HG03064 (cell line): ENCODE data around the gene BOK.
"Not testable (repeated sequence)": the region's sequence is repeated elsewhere in the genome, so short reads cannot be mapped to it uniquely, and the experiment has no call there.

Source experiments
- ATAC-seq: cut with Tn5 transposase; IDR thresholded peaks from one replicate; pipeline ENCODE4 v1.9.1; 2021; ENCODE audit warnings: low read depth; ENCODE audit not compliant: unreplicated experiment

The BOK gene, protein sequence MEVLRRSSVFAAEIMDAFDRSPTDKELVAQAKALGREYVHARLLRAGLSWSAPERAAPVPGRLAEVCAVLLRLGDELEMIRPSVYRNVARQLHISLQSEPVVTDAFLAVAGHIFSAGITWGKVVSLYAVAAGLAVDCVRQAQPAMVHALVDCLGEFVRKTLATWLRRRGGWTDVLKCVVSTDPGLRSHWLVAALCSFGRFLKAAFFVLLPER

DNA sequence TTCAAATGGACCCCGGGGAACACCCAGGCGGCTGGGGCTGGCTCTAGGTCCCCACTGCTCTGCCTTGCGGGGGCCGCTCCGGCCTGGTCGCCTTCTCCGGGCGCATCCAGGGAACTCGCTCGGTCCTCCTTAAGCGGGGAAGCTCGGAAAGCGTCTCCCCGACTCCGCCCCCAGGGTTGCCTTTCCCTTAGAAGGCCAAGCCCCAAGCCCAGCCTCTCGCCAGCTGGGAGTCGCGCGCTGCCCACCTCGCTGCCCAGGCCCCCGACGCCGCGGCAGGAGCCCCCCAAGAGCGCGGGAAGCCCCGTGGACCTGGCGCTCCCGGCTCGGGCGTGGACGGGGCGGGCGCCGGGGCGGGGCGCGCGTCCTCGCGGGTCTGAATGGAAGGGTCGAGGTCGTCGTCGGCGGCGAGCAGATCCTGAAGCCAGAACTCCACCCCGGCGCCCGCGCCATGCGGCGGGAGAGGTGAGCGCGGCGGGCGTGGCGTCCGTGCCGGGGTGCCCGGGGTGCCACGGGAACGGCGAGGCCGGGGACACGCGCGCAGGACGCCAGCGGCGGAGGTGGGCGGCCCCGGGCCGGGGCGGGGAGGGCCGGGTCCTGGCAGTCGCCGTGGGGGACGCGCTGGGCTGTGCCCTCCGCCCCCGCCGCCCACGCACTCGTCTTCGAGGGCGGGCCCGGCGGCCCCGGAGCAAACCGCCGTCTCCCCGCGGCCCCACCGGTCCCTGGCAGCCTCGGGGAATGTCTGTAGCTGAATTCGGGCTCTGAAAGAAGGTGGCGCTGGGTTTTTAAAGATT lies at the start of gene BOK:
Gene BOK (plus strand): TSS at position 214 of the 791 bp plus-strand sequence. CDS start 739 bp downstream, outside the sequence.
- ATAC-seq, result no peak

DNA sequence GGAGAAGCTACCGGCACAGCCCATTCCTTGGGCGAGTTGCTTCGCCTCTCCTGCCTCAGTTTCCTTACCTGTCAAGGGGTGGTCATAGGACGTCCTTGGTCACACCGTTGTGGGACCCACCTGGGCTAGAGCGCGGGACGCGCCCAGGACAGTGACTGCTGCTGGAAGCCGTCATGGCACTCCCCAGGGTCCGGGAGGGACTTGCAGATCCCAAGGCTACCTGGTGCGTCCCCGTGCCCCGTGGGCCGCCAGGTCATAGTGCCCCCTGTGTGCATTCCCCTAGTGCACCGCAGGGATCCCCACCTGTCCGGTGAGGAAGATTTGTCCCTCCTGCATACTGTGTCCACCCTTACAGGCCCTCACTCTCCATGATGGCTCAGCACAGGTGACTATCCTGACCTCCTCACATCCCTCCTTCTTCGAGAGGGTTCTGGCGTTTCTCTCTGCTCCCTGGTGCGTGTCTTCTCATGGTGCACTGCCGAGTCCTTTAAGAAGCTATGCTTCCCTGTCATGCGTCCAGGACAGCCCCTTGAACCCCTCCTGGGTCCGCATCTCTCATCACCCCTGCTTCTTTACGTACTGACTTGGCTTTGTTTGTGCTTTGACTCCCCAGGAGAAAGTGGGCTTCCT lies 49.3 kb upstream of the BOK start:
- ATAC-seq, result no peak

DNA sequence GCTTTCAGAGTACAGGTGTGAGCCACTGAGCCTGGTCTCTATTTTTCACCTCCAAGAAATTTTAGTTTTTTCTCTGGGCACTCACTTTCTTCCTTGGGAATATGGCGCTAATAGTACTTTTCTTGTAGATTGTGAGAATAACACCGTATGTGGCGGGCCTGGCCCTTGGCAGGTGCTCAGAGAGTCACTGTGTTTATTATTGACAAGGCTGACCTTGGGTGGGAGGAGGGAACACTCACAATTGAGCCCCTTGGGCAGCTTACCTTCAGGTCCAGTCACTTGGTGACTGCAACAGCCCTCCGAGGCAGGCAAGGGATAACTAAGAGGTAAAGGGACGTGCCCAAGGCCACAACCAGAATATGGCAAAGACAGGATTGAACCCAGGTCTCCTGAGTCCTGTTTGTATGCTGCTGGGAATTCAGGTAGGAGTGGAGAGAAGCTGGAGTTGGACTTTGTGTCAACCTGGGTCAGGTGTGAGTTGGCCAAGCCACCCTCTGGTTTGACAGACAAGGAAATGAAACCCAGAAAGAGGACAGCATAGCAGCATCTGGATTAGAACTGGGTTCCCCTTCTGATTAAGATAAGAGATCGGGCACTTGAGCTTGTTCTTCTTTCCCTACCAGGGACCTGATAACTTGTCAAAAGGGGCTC lies 47.3 kb upstream of the BOK start:
- ATAC-seq, result no peak

- no peak for ATAC-seq
Measured at GRCh38 chr2:241514553-241514952, 44.0 kb upstream of the BOK start.

DNA sequence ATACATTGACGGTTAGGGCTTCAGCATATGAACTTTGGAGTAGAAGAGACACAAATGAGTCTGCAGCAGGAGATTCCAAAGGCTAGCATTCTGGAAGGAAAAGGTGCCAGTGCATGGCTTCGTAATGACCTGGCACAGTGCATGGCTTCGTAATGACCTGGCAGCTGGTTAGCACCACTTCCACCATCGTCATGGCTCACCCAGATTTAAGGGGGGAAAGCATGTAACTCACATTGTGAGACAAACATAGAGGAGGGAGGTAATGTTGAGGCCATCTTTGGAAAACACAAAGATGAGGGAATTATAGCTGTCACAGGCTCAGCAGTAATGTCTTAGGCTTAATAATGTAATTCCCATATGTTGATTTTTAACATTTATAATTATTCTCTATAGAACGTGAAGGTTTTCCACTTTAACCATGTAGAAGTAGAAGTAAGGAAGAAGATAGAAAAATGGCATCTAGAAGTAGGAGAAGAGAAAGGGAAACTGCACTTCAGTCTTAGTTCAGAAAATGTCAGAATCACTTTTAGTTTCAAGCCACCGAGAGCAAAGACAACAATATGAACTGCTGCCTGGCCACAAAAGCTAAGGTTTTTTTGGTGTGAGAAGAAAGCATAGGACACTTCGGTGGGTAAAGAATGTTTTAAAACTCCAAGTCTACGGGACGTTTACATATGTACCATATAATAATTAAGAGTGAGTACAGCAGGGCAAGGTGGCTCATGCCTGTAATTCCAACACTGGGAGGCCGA lies 43.4 kb upstream of the BOK start:
- ATAC-seq, result peak; percentile 56

GRCh38 chr2:241516520-241516965 lies 42.0 kb upstream of the BOK start:
- ATAC-seq, result no peak

- ATAC-seq, result no peak
Measured at GRCh38 chr2:241517297-241517696, 41.2 kb upstream of the BOK start.

- no peak for ATAC-seq
Measured at GRCh38 chr2:241519669-241520068, 38.9 kb upstream of the BOK start.

DNA sequence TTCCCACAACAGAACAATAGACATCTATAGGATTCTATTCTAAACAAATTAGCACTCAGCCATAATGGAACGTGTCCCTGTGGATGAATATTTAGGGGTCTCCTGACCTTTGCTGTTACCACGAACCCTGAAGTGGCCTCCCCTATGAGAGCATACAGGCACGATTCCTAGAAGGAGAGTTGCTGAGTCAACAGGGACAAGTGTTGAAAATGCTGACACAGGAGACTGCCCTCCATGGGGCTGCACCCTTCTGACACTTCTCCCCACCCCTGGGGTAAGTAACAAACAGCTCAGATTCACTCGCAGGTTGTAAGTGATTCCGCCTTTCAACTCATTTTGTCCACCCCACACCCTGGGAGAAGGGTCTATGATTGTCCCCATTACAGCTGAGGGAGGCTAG lies 36.1 kb upstream of the BOK start:
- no peak for ATAC-seq

GRCh38 chr2:241525818-241526780 lies 32.4 kb upstream of the BOK start:
- not testable (repeated sequence) for ATAC-seq

GRCh38 chr2:241530571-241530970 lies 28.0 kb upstream of the BOK start:
- ATAC-seq, result no peak

GRCh38 chr2:241531161-241531722 lies 27.3 kb upstream of the BOK start:
- ATAC-seq, result no peak

DNA sequence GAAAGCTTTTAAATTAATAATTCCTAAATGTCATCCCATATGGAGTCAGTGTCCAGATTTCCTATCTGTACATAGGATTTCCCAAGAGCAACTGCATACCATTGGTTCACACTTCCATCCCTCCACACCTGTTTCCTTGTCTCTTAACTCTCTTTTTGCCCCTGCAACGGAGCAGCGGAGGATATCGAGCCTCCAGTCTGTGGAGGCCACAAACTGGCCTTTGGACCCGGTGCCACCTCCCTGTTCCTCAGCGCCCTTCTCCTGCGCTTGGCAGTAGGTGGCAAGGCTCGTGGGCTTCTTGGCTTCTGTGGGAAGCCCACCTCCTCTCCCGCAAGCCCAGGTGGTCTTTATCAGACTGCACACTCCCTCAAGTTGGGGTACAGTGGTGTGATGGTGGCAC lies 26.4 kb upstream of the BOK start:
- no peak for ATAC-seq

- ATAC-seq, result no peak
Measured at GRCh38 chr2:241532733-241533601, 25.6 kb upstream of the BOK start.

DNA sequence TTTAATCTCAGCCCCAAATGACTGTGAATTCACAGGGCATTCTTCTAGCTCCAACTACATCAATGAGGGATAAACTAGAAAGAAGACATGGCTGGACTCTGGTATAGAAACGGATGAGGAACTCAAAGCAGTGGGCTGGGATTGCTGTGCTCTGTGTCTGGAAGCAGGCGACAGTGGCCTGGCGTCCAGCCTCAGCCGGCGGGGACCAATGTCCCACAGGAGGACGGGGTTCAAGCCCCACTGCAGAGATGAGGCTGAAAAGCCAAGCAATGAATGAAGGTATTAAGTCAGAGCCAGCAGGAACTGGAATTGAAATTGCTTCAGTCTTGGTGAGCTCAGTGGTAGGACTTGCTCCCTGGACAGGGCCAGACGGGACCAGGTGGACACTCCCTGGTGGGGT lies 24.3 kb upstream of the BOK start:
- ATAC-seq, result no peak

GRCh38 chr2:241534701-241535375 lies 23.7 kb upstream of the BOK start:
- ATAC-seq, result no peak

DNA sequence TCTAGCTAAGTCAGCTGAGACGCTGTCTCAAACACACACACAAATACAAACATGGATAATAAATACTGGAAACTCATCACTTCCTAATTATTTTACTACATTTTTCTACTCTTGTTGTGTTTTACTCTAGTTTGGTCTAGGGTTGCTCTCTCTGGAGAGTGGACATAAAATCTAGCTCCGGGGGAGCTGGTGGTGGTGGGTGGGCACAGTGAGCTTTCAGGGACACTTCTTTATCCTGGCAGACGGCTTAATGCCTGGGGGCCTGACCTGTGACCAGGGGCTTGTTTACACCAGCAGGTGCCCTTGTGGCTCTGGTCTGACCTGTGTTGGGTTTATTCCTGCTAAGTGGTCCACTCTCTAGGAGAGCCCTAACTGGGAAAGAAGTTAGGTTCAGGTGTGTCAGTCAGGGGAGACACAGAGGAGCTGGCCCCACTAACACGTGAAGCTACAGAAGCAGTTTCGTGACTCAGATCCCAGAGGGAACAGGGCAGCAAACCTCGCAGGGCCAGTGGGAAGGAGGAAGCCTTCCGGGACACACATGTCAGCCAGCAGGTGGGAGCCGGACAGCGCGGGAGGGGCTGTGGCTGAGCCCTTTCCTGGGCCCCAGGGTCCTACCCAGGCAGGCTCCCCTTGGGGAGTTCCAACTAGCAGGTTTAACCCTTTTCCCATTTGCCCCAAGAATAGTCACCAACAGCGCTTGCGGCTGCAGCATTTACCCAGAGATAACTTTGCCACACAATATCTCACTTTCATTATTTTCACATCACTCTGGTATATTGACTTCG lies 22.5 kb upstream of the BOK start:
- no peak for ATAC-seq
